ENCODE data around the gene AURKA.
"Not testable (repeated sequence)": the region's sequence is repeated elsewhere in the genome, so short reads cannot be mapped to it uniquely, and the experiment has no call there.

Gene AURKA

DNA sequence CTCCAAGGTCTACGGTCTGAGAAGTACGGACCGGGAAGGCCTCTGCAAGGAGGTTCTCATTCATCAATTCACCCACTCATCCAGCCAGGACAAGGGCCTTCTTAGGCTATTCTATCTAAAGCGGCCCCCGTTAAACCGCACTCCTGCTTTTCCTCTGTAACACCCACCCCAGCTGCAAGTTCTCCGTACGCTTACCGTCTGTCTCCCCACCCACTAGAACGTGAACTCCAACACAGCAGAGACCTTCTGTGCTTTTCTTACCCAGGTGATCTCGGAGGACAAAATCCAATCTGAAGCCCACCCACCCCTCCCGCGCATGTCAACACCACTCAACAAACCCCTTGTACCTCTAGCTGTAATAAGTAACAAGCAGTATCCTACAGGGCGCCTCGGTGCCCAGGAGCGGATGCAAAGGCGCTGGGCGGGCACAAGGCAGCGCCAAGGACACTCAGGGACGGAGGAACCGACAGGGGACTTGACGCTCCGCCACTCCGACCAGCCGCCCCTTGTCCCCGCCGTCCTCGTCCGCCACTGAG lies 351 bp downstream of the AURKA start:
- DNase-seq (ENCODE audit: low read depth in 2 of 2) = no peak

- DNase-seq (ENCODE audit: low read depth in 2 of 2) = no peak
Measured at GRCh38 chr20:56391037-56391436, 978 bp downstream of the AURKA start.

- DNase-seq (ENCODE audit: low read depth in 2 of 2) = not testable (repeated sequence)
Measured at GRCh38 chr20:56390396-56390795, 1.6 kb downstream of the AURKA start.

- DNase-seq (ENCODE audit: low read depth in 2 of 2) = no peak
Measured at GRCh38 chr20:56389807-56390206, 2.2 kb downstream of the AURKA start.

DNA sequence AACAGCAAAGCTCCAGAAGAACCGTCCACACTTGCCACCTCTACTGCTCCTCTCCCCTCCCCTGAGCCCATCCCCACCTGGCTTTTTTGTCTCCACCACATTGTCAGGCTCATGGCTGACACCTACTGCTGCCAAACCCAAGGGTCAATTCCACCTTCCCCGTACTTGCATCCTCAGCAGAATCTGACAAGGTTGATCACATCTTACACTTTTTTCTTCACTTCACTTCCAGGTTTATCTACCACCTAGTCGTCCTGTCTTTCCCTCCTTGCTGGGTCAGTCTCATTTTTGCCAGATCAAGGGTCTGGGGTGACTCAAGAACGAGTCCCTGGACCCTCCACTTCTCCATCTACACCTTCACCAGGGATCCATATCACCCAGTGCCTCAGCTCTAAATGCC lies 3.1 kb downstream of the AURKA start:
- no peak for DNase-seq (ENCODE audit: low read depth in 2 of 2)

- DNase-seq (ENCODE audit: low read depth in 2 of 2) = no peak
Measured at GRCh38 chr20:56386219-56386618, 5.8 kb downstream of the AURKA start.

GRCh38 chr20:56385130-56385529 lies 6.9 kb downstream of the AURKA start:
- DNase-seq (ENCODE audit: low read depth in 2 of 2) = no peak

DNA sequence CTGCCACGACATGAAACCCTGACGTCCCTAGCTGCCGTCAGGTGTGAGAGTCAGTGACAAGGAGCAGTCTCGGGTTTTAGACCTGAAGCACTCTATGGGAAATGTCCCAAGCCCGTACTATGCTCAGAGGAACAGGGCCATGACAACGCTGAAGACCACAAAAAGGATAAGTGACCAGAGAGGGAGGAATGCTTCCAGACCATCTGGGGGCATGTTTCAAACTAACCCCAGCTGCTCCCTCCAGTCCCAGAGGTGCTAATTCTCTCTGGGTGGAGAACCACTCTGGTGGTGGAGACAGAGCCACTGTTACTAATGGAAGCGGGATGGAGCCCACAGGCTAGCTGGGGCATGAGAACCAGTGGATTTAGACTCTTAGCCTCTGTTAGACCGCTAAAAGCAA lies 8.7 kb downstream of the AURKA start:
- DNase-seq (ENCODE audit: low read depth in 2 of 2) = no peak

DNA sequence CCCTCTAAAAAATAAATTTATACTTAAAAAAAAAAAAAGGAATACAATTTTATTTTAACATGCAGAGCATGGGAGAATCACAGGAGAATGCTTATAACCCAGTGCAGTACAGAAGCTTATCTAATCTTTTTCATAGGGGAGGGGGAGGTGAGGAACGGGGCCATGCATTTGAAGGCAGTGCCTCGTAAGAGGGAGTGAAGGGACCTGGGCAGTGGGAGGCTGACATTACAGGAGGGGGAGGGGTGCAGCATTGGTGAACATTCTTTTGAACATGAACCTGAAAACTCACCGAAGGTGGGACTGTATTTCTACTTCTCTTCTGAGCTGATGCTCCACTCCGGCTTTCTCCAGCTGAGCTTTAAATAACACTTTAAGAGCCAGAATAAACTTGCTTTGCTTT lies 9.3 kb downstream of the AURKA start:
- DNase-seq (ENCODE audit: low read depth in 2 of 2) = no peak

GRCh38 chr20:56381501-56381900 lies 10.5 kb downstream of the AURKA start:
- no peak for DNase-seq (ENCODE audit: low read depth in 2 of 2)

GRCh38 chr20:56380375-56380774 lies 11.6 kb downstream of the AURKA start:
- DNase-seq (ENCODE audit: low read depth in 2 of 2) = no peak

- DNase-seq (ENCODE audit: low read depth in 2 of 2) = no peak
Measured at GRCh38 chr20:56378386-56378785, 13.6 kb downstream of the AURKA start.

- DNase-seq (ENCODE audit: low read depth in 2 of 2) = no peak
Measured at GRCh38 chr20:56376331-56376730, 15.7 kb downstream of the AURKA start.

DNA sequence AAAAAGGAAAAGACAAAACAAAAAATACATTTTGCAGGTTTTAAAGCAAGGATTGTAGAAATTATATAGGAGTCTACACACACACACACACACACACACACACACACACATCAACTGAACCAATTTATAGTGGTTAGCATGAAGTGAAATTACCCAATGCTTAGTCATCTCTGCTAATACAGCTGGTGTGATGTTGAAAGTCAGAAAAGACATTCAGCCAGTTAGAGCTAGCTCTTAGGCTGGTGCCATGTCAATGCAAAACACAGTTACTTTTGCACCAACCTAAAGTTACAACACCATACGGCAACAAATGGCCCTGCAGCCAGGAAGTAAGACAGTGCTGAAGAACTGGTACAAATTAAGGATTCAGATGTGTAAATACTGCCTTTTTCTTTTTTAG lies 18.1 kb downstream of the AURKA start:
- no peak for DNase-seq (ENCODE audit: low read depth in 2 of 2)

DNA sequence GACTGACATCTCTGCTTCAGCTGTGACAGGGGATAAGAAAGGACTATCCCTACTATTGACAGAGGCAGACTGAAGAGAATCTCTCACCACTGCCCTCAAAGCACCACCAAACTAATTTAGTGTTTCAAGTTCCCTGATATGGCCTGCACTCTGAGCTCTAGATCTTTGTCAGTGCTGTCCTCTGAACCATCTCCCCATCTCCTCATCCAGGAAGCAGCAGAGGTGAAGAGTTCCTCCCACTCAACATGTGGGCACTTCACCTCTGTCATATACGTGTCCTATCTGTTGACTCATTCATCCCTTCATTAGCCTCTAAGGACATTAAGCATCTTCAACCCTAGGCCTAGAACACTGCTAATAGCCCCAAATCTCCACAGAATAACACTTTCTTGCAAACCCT lies 19.2 kb downstream of the AURKA start:
- no peak for DNase-seq (ENCODE audit: low read depth in 2 of 2)

- DNase-seq (ENCODE audit: low read depth in 2 of 2) = no peak
Measured at GRCh38 chr20:56371977-56372376, 20.0 kb downstream of the AURKA start.

DNA sequence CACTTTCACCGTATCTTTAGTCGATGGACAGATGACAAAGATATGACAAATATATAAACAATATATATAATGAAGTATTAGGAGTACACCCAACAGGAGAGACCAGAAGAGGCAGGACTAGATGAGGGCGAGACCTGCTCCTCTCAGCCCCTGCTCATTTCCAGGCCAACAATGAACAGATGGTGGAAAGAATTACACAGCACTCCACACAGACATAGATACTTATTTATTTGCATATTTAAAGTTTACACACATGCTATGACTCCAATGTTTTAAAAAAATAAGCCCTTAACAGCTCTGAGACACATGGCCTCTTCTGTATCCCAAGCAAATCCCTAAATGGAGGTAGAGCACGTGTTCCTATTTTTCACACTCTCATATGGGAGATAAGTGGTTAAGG lies 22.8 kb downstream of the AURKA start:
- DNase-seq (ENCODE audit: low read depth in 2 of 2) = no peak

DNA sequence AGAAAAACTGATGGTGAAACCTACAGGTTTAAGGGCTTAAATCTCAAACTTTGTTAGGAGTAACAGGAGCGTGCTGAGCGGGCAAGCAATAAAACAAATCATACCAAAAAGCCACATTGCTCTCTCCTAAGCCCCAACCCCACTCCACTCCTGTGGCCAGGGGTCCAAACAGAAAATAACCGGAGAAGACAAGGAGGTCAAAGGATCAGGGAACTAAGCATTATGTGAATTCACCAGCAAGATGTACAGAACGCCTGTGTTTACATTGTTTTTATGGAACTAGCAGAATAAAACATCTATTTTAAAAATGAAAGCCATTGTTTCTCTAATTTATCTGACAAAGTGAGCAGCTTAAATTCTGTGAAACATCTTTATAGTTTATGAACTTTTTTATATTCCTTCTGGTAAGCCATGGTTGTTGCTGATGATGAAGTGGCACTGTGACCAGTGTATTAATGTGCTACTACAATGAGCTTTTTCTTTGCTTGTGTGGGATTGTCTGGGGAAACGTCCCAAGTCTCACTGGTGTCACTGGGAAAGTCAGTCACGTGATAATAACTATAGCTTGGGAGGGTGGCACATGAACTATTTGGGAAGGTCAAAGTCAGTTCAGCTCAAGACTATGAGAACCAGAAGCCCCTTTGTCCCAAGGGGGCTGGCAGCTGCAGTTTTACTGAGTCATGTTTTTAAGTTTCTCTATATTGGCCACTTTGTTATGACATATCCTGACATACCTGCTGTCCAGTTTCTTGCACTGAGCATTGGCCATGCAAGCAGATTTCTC lies 23.5 kb downstream of the AURKA start:
- DNase-seq (ENCODE audit: low read depth in 2 of 2) = no peak

DNA sequence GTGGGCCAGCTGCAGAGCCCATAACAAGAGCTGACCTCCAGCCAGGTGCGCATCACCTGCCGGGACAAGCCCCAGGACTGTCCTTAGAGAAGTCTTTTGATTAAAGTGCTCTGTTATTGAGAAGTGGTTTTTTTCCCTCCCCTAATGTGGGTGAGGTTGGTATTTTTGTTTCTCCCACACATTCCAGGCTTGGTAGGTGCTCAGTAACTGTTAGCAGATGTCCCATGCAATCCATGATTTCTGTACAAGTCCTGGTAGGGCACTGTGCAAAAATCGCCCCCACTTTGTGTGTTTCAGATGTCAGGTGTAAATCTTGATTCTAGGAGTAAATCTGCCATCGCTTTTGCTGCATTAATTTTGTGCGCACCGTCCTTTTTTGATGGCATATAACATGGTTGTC lies 28.5 kb downstream of the AURKA start:
- DNase-seq (ENCODE audit: low read depth in 2 of 2) = no peak

DNA sequence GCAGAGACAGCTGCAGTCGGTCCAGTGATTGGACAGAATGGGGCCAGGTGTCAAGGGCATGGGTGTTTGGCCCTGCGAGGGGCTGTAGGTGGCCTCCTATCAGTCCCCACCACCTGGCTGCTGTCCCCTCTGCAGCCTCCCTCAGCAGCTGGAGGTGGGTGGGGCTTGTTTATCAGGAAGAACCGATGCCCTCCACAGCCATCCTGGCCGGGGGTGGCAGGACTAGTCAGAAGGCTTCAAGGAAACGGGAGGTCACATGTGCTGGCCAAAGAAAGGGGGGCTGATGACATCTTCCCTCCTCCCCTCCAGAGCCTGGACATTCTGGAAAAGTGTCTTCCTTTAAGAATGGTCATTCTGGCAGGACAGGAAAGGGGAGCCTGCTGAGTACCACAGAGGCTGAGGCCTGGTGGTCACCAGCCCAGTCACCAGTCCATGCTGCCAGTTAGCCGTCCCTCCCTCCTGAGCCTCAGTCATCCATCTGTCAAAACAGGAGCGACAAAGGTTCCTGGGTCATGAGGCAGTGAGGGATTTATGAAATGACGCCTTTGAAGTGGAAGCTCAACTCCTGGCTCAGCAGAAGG lies 29.1 kb downstream of the AURKA start:
- DNase-seq (ENCODE audit: low read depth in 2 of 2) = no peak

- DNase-seq (ENCODE audit: low read depth in 2 of 2) = no peak
Measured at GRCh38 chr20:56361900-56362299, 30.1 kb downstream of the AURKA start.

- DNase-seq (ENCODE audit: low read depth in 2 of 2) = no peak
Measured at GRCh38 chr20:56360908-56361205, 31.2 kb downstream of the AURKA start.

DNA sequence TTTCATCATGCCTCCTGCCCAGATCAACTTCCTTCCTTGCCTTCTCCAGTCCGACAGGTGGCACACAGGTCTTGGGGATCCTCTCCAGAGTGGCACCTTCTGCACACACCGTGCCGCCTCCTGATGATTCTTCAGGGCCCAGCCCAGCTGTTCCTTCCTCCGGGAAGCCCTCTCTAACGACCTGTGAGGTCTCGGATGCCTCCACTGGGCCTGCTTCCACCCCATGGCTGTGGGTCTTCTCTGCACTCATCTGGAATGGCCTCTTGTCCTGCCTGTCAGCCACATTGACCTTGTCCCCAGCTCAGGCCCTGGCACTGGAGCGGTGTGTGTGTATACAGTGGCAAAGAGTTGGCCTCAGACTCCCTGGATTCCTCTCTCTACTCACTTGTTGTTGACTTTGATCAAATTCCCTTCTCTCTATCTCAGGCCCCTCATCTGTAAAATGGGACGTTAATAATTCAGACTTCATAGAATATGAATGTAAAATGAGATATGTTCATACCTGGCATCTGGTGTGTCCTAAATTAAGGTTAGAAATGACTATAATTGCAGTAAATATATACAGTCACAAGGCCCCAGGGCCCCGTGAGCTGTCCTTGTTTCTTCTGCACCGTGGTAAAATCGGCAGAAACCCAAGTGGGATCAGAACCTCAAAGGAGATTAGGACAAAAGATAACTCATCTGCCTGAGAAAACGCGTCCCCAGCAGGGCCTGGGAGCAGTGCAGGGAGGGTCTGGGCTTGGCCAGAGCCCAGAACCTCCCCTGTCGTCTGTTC lies 31.7 kb downstream of the AURKA start:
- no peak for DNase-seq (ENCODE audit: low read depth in 2 of 2)

Data from stimulated activated CD4-positive, alpha-beta T cell treated with anti-CD3 and anti-CD28 coated beads, Interleukin-1b, Interleukin-23, amount 100 ng/mL, for 4 hours (primary cell).